Endothelial cell (in vitro differentiated cells): ENCODE measurements around the gene SNRPA1. TPM values are rescaled to one million over a fixed set of nuclear protein-coding genes. Genes with fewer than 3 reads are reported as not detected.

Experiments used
- DNase-seq: peaks from one replicate; pipeline ENCODE4 v3.0.0; 2021; ENCODE audit warnings: low spot score
- H3K27ac Mint-ChIP-seq: one replicate; pipeline ENCODE4 v1.8.0; 2021; ENCODE audit warnings: mixed read lengths, inconsistent platforms; ENCODE audit not compliant: unreplicated experiment
- H3K27me3 Mint-ChIP-seq: one replicate; pipeline ENCODE4 v1.8.0; 2021; ENCODE audit warnings: mild to moderate bottlenecking, moderate library complexity, mixed read lengths, inconsistent platforms; ENCODE audit not compliant: unreplicated experiment
- H3K36me3 Mint-ChIP-seq: one replicate; pipeline ENCODE4 v1.8.0; 2021; ENCODE audit warnings: mild to moderate bottlenecking, low read depth, mixed read lengths, inconsistent platforms; ENCODE audit not compliant: unreplicated experiment
- H3K4me1 Mint-ChIP-seq: one replicate; pipeline ENCODE4 v1.8.0; 2021; ENCODE audit warnings: mild to moderate bottlenecking, mixed read lengths, inconsistent platforms; ENCODE audit not compliant: unreplicated experiment
- H3K4me3 Mint-ChIP-seq: one replicate; pipeline ENCODE4 v1.8.0; 2021; ENCODE audit warnings: mild to moderate bottlenecking, mixed read lengths, inconsistent platforms; ENCODE audit not compliant: unreplicated experiment
- H3K9me3 Mint-ChIP-seq: one replicate; pipeline ENCODE4 v1.8.0; 2021; ENCODE audit warnings: mixed read lengths, inconsistent platforms; ENCODE audit not compliant: unreplicated experiment
- CTCF ChIP-seq: fragments of 200-600 bp; sonication (generic); IDR thresholded peaks from one replicate; pipeline ENCODE4 v1.5.0; 2021; ENCODE audit warnings: antibody characterized with exemption; ENCODE audit not compliant: unreplicated experiment
- total RNA-seq: library from RNA; stranded (reverse); fragmentation: NEBNext Ultra II Directional; extraction: Animal tissue kit (Norgen Biotek cat#: 25700); gene quantifications from one replicate; pipeline ENCODE4 v1.2.1, GENCODE V29; 2021; ENCODE audit not compliant: unreplicated experiment

The SNRPA1 gene
- total RNA-seq, 1 donor from 2014 or later, result 62.2 TPM

- H3K36me3 Mint-ChIP-seq, result peaks cover 18% of the 10 kb centered on the region
- H3K27ac Mint-ChIP-seq, result no peak overlapping the region
- TF ChIP-seq CTCF, result no peak
- H3K4me3 Mint-ChIP-seq, result no peak overlapping the region
- H3K4me1 Mint-ChIP-seq, result no peaks in the 10 kb centered on the region
- no peaks in the 10 kb centered on the region for H3K9me3 Mint-ChIP-seq
- no peak for DNase-seq
- peaks cover 5% of the 10 kb centered on the region for H3K27me3 Mint-ChIP-seq
These were observed 30.0 kb downstream of the SNRPA1 start for GRCh38 chr15:101264911-101265641.

GRCh38 chr15:101264011-101264410, 31.0 kb downstream of the SNRPA1 start:
- Mint-ChIP-seq H3K36me3 (peaks cover 7% of the 10 kb centered on the region), H3K9me3 (no peaks in the 10 kb centered on the region), H3K4me1 (no peaks in the 10 kb centered on the region), H3K27ac (no peak overlapping the region), H3K4me3 (no peak overlapping the region), H3K27me3 (peaks cover 5% of the 10 kb centered on the region)
- DNase-seq, result no peak
- no peak for TF ChIP-seq CTCF

- Mint-ChIP-seq H3K4me3 (no peak overlapping the region), H3K36me3 (peaks cover 3% of the 10 kb centered on the region), H3K9me3 (no peaks in the 10 kb centered on the region), H3K27me3 (peaks cover 5% of the 10 kb centered on the region), H3K4me1 (no peaks in the 10 kb centered on the region), H3K27ac (no peak overlapping the region)
- no peak for TF ChIP-seq CTCF
- no peak for DNase-seq
These were observed 32.5 kb downstream of the SNRPA1 start for GRCh38 chr15:101262551-101262950.

GRCh38 chr15:101258238-101259144, 36.6 kb downstream of the SNRPA1 start:
- Mint-ChIP-seq H3K4me1 (peaks cover 2% of the 10 kb centered on the region), H3K9me3 (no peaks in the 10 kb centered on the region), H3K27ac (no peak overlapping the region), H3K36me3 (peaks cover 3% of the 10 kb centered on the region), H3K27me3 (peaks cover 4% of the 10 kb centered on the region), H3K4me3 (no peak overlapping the region)
- DNase-seq, result peak; percentile 42
- TF ChIP-seq CTCF, result peak; percentile 65
